HCT116 (cell line): ENCODE results near the gene FBH1. TPM values are rescaled to one million over a fixed set of nuclear protein-coding genes. Genes with fewer than 3 reads are reported as not detected.

Experiments used
- ATAC-seq: fragments of 200-7000 bp; cut with Tn5 transposase; 2 replicates; pipeline ENCODE4 v1.9.1; 2020; ENCODE audit warnings: mild to moderate bottlenecking, moderate library complexity
- BruUV-seq: library from RNA; stranded (reverse); fragments of 400-500 nt; replicated peaks from 2 replicates; lab custom pipeline; 2021; lab: Mats Ljungman, UMichigan
- CTCF ChIA-PET: fragments of 300-600 bp; sonication (Branson Sonifier 250); formaldehyde crosslinking; loops from one replicate; lab custom pipeline; 2021; ENCODE audit warnings: antibody characterized with exemption; lab: Charles Lee
- POLR2A ChIA-PET: fragments of 300-600, 350-600 bp; sonication (Branson Sonifier 250); formaldehyde crosslinking; loops from one replicate; lab custom pipeline; 2021; ENCODE audit warnings: antibody characterized with exemption; lab: Charles Lee
- RAD21 ChIA-PET, 2 experiments: fragments of 300-600 bp; sonication (Branson Sonifier 250); formaldehyde crosslinking; loops; one replicate each; lab custom pipeline; 2023; ENCODE audit warnings: low total read pairs in 2 of 2; ENCODE audit not compliant: uncharacterized antibody in 2 of 2, unreplicated experiment in 2 of 2, low non-redundant PET in 1 of 2; lab: Charles Lee
- DNase-seq: peaks from one replicate; pipeline ENCODE4 v3.0.0-alpha.2; 2010; ENCODE audit warnings: low read depth, low spot score
- H2AFZ ChIP-seq: fragments of 200-600 bp; shearing (Covaris generic), sonication (generic); 2 replicates; pipeline ENCODE4 v1.6.1; 2017; ENCODE audit warnings: low read depth, mixed run types, mixed read lengths, antibody characterized with exemption, low read length; ENCODE audit not compliant: poor library complexity, severe bottlenecking
- H3K27ac ChIP-seq: 2 replicates; pipeline ENCODE4 v1.5.1; 2012; ENCODE audit warnings: low read depth, low read length
- H3K27me3 ChIP-seq: fragments of 200-600 bp; sonication (generic); 2 replicates; pipeline ENCODE4 v1.6.1; 2016; ENCODE audit warnings: mixed run types, low read length, mixed read lengths; ENCODE audit not compliant: insufficient read depth
- H3K36me3 ChIP-seq, 2 experiments: fragments of 200-500 bp in 1 of 2; fragments of 200-600 bp in 1 of 2; sonication (Bioruptor generic) in 1 of 2; sonication (generic) in 1 of 2; 2 replicates each; pipeline versions ENCODE4 v1.5.1 to v1.6.1; 2014 to 2016; ENCODE audit warnings: low read length in 2 of 2, inconsistent platforms in 1 of 2, mixed read lengths in 1 of 2, mixed run types in 1 of 2; ENCODE audit not compliant: insufficient read depth in 2 of 2, control insufficient read depth in 1 of 2
- H3K4me1 ChIP-seq, 2 experiments: fragments of 200-600 bp in 1 of 2; sonication (generic) in 1 of 2; 2 replicates each; pipeline versions ENCODE4 v1.5.1 to v1.6.1; 2012 to 2017; ENCODE audit warnings: low read length in 2 of 2, inconsistent platforms in 1 of 2, mild to moderate bottlenecking in 1 of 2, mixed read lengths in 1 of 2, mixed run types in 1 of 2, moderate library complexity in 1 of 2; ENCODE audit not compliant: insufficient read depth in 2 of 2, control insufficient read depth in 1 of 2
- H3K4me2 ChIP-seq: fragments of 200-600 bp; sonication (generic); 2 replicates; pipeline ENCODE4 v1.6.1; 2017; ENCODE audit warnings: mixed run types, low read length, mixed read lengths
- H3K4me3 ChIP-seq, 2 experiments: fragments of 200-600 bp in 1 of 2; sonication (generic) in 1 of 2; replicated peaks in 1 of 2; 2 replicates each; pipeline ENCODE4 v1.5.1; 2011 to 2016; ENCODE audit warnings: low read length in 2 of 2, control low read depth in 1 of 2, low read depth in 1 of 2, mild to moderate bottlenecking in 1 of 2, mixed read lengths in 1 of 2, mixed run types in 1 of 2
- H3K79me2 ChIP-seq: fragments of 200-600 bp; sonication (generic); 2 replicates; pipeline ENCODE4 v1.6.1; 2017; ENCODE audit warnings: mild to moderate bottlenecking, mixed run types, low read length, moderate library complexity, mixed read lengths; ENCODE audit not compliant: insufficient read depth
- H3K9ac ChIP-seq: fragments of 200-600 bp; sonication (generic); 2 replicates; pipeline ENCODE4 v1.6.1; 2016; ENCODE audit warnings: low read length, mixed read lengths
- H3K9me2 ChIP-seq: fragments of 200-600 bp; sonication (generic), shearing (Covaris generic); 2 replicates; pipeline ENCODE4 v1.6.1; 2017; ENCODE audit warnings: mixed run types, mild to moderate bottlenecking, moderate library complexity; ENCODE audit not compliant: insufficient read depth
- H3K9me3 ChIP-seq, 2 experiments: fragments of 200-500 bp in 1 of 2; fragments of 200-600 bp in 1 of 2; sonication (Bioruptor generic) in 1 of 2; sonication (generic) in 1 of 2; 2 replicates each; pipeline ENCODE4 v1.6.1; 2014 to 2017; ENCODE audit warnings: low read length in 2 of 2, mixed read lengths in 2 of 2, inconsistent platforms in 1 of 2, low read depth in 1 of 2, mild to moderate bottlenecking in 1 of 2, mixed run types in 1 of 2, moderate library complexity in 1 of 2; ENCODE audit not compliant: control insufficient read depth in 1 of 2, insufficient read depth in 1 of 2
- H4K20me1 ChIP-seq: fragments of 200-600 bp; sonication (generic), shearing (Covaris generic); 2 replicates; pipeline ENCODE4 v1.6.1; 2017; ENCODE audit warnings: mixed run types, mild to moderate bottlenecking, moderate library complexity; ENCODE audit not compliant: insufficient read depth
- CBX3 ChIP-seq: IDR thresholded peaks from 2 replicates; pipeline ENCODE4 v1.6.1; 2012; ENCODE audit warnings: low read depth
- CEBPB ChIP-seq: IDR thresholded peaks from 2 replicates; pipeline ENCODE4 v1.6.1; 2012; ENCODE audit warnings: low read depth
- CTCF ChIP-seq, 3 experiments: fragments of 200-600 bp in 1 of 3; sonication (generic) in 1 of 3; IDR thresholded peaks in 2 of 3; conservative IDR thresholded peaks in 1 of 3; 2 replicates each; pipeline ENCODE4 v1.5.1; 2012 to 2017; ENCODE audit warnings: low read depth in 2 of 3, low read length in 2 of 3, antibody characterized with exemption in 1 of 3, borderline replicate concordance in 1 of 3, control low read depth in 1 of 3, mild to moderate bottlenecking in 1 of 3, mixed read lengths in 1 of 3, mixed run types in 1 of 3, moderate library complexity in 1 of 3; ENCODE audit not compliant: insufficient read depth in 1 of 3
- EGR1 ChIP-seq: IDR thresholded peaks from 2 replicates; pipeline ENCODE4 v1.6.1; 2012; ENCODE audit warnings: low read depth
- ELF1 ChIP-seq: IDR thresholded peaks from 2 replicates; pipeline ENCODE4 v1.6.1; 2012; ENCODE audit warnings: low read depth, borderline replicate concordance
- EZH2 ChIP-seq: fragments of 200-600 bp; sonication (generic); IDR thresholded peaks from 2 replicates; pipeline ENCODE4 v1.6.1; 2017; ENCODE audit warnings: antibody characterized with exemption, mixed run types
- EZH2phosphoT487 ChIP-seq: fragments of 200-600 bp; IDR thresholded peaks from 2 replicates; pipeline ENCODE4 v1.6.1; 2018; ENCODE audit warnings: antibody characterized with exemption, borderline replicate concordance
- FOSL1 ChIP-seq: IDR thresholded peaks from 2 replicates; pipeline ENCODE4 v1.6.1; 2012; ENCODE audit warnings: low read depth
- JUND ChIP-seq: IDR thresholded peaks from 2 replicates; pipeline ENCODE4 v1.6.1; 2012
- POLR2A ChIP-seq: IDR thresholded peaks from 2 replicates; pipeline ENCODE4 v1.7.0; 2011; ENCODE audit warnings: borderline replicate concordance; ENCODE audit not compliant: insufficient read depth, insufficient read length; ENCODE audit errors: extremely low read depth
- POLR2AphosphoS5 ChIP-seq: IDR thresholded peaks from 2 replicates; pipeline ENCODE4 v1.6.1; 2011; ENCODE audit warnings: mild to moderate bottlenecking, low read depth, low read length, moderate library complexity
- RAD21 ChIP-seq: IDR thresholded peaks from 2 replicates; pipeline ENCODE4 v1.6.1; 2012; ENCODE audit warnings: low read depth, mild to moderate bottlenecking
- REST ChIP-seq: IDR thresholded peaks from 2 replicates; pipeline ENCODE4 v1.6.1; 2012; ENCODE audit warnings: low read depth
- SP1 ChIP-seq: IDR thresholded peaks from 2 replicates; pipeline ENCODE4 v1.6.1; 2012; ENCODE audit warnings: low read depth
- TCF7L2 ChIP-seq: IDR thresholded peaks from 2 replicates; pipeline ENCODE4 v1.7.0; 2011; ENCODE audit warnings: borderline replicate concordance, inconsistent platforms; ENCODE audit not compliant: insufficient read depth, insufficient read length; ENCODE audit errors: extremely low read depth
- YY1 ChIP-seq: IDR thresholded peaks from 2 replicates; pipeline ENCODE4 v1.6.1; 2011; ENCODE audit warnings: low read length, low read depth, moderate library complexity, mild to moderate bottlenecking; ENCODE audit not compliant: insufficient replicate concordance; ENCODE audit errors: extremely low read depth
- ZFX ChIP-seq: fragments of 450-650 bp; IDR thresholded peaks from 2 replicates; pipeline ENCODE4 v1.6.1; 2017
- ZNF274 ChIP-seq: fragments of 200-500 bp; sonication (Bioruptor generic); IDR thresholded peaks from 2 replicates; pipeline ENCODE4 v1.6.1; 2014; ENCODE audit warnings: mild to moderate bottlenecking, low read depth, low read length, inconsistent platforms
- intact Hi-C: fragments of 100-400 bp; cut with micrococcal nuclease; formaldehyde crosslinking; loops from 2 replicates; pipeline ENCODE4 v1.10.0; 2022
- total RNA-seq: library from RNA; stranded (reverse); gene quantifications from one replicate; pipeline ENCODE4 v1.2.1, GENCODE V29; 2021; ENCODE audit not compliant: unreplicated experiment
- TF ChIP-seq, protein P1 (sequence below): IDR thresholded peaks from 2 replicates; pipeline ENCODE4 v1.6.1; 2012
- TF ChIP-seq, protein P2 (sequence below): IDR thresholded peaks from 2 replicates; pipeline ENCODE4 v1.6.1; 2012

FBH1 gene
- total RNA-seq, 1 experiment from 2014 or later = 70.2 TPM

GRCh38 chr10:5841965-5842364 is 48.1 kb upstream of the FBH1 start:
- CTCF ChIA-PET = no interaction called here
- no peak overlapping the region for H3K9ac ChIP-seq
- H3K36me3 ChIP-seq = no peaks in the 10 kb centered on the region
- TF ChIP-seq, protein P1, sequence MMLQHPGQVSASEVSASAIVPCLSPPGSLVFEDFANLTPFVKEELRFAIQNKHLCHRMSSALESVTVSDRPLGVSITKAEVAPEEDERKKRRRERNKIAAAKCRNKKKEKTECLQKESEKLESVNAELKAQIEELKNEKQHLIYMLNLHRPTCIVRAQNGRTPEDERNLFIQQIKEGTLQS = no peak
- TF ChIP-seq ZNF274 (no peak), FOSL1 (no peak), TCF7L2 (no peak), CTCF (IDR thresholded peaks at IDR 0.05 in 2 of 3, conservative IDR thresholded peaks at IDR 0.05 in 1 of 3; ENCODE audit: borderline replicate concordance in 1 of 3, insufficient read depth in 1 of 3, low read depth in 2 of 3, low read length in 2 of 3) (no peak), POLR2A (no peak), REST (no peak), CBX3 (no peak), EZH2phosphoT487 (no peak), EZH2 (no peak), CEBPB (no peak), ELF1 (no peak), EGR1 (no peak), ZFX (no peak), POLR2AphosphoS5 (no peak), RAD21 (no peak), SP1 (no peak), JUND (no peak), YY1 (no peak)
- TF ChIP-seq, protein P2, sequence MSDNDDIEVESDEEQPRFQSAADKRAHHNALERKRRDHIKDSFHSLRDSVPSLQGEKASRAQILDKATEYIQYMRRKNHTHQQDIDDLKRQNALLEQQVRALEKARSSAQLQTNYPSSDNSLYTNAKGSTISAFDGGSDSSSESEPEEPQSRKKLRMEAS = no peak
- TF ChIP-seq, all 23 proteins: peak for 0
- H3K9me3 ChIP-seq = no peaks in the 10 kb centered on the region
- intact Hi-C loops = no loop called here
- no peak overlapping the region for H3K27ac ChIP-seq
- DNase-seq (no peak), ATAC-seq (no peak)
- no peak overlapping the region for H3K4me3 ChIP-seq
- RAD21 ChIA-PET = no interaction called here
- H2AFZ ChIP-seq = no peak overlapping the region
- POLR2A ChIA-PET = no interaction called here
- H3K4me1 ChIP-seq = no peaks in the 10 kb centered on the region
- H3K27me3 ChIP-seq = no peaks in the 10 kb centered on the region
- no TSS peak for BruUV-seq
- H3K4me2 ChIP-seq = no peak overlapping the region
- H3K79me2 ChIP-seq = no peaks in the 10 kb centered on the region
- H4K20me1 ChIP-seq = no peaks in the 10 kb centered on the region
- no peaks in the 10 kb centered on the region for H3K9me2 ChIP-seq
